Measurements from ENCODE around the gene NSUN4. TPM values are rescaled to one million over a fixed set of nuclear protein-coding genes. Genes with fewer than 3 reads are reported as not detected.

Gene NSUN4
- total and polyA plus RNA-seq, 9 of the 15 experiments (the other 6 are each of a cell fraction or from before 2014, with no cell fraction given): 33.4 to 60.2 (median 46.3) TPM

DNA sequence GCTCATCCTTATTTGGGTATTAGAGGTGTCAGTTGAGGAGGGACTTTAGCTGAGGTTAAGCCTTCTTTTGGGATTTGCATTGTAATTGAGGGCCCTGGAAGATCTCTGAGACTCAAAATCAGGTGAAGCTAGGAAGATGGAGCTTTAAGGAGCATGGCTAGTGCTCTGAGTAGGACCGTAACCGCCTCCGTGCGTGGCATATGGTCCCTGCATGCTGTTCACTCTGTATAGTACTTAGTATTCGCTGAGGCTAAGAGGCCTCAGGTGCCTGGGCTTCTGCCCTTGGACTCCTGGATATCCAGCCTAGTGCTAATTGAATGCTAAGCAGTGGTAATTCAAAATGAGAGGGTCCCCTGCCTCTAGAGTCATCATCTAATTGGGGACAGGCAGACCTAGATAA, 22.5 kb downstream of the NSUN4 start:
- DNase-seq (ENCODE audit: extremely low read depth in 1 of 4, low spot score in 3 of 4) (no peak), FAIRE-seq (no peak), ATAC-seq (no peak)
- Histone ChIP-seq H3K9me3 (replicated peaks; ENCODE audit: control insufficient read depth, insufficient read depth, low read depth, low read length) (no peaks in the 10 kb centered on the region), H3K36me3 (ENCODE audit: control insufficient read depth, insufficient read depth, low read length) (peaks cover 80% of the 10 kb centered on the region), H3K27me3 (ENCODE audit: control insufficient read depth in 2 of 2, insufficient read depth in 2 of 2, low read length in 2 of 2) (no peaks in the 10 kb centered on the region), H3K79me2 (ENCODE audit: control insufficient read depth, insufficient read depth, low read length) (no peaks in the 10 kb centered on the region), H4K20me1 (replicated peaks; ENCODE audit: control insufficient read depth, insufficient read depth, low read length) (no peaks in the 10 kb centered on the region), H3K4me2 (ENCODE audit: insufficient read depth, low read length) (no peak overlapping the region), H3K9ac (ENCODE audit: insufficient read depth in 1 of 2, low read depth in 2 of 2, low read length in 2 of 2) (no peak overlapping the region), H3K9me1 (ENCODE audit: control insufficient read depth, insufficient read depth, low read length) (no peaks in the 10 kb centered on the region), H2AFZ (ENCODE audit: low read depth, low read length) (no peak overlapping the region), H3K27ac (ENCODE audit: extremely low read depth, low read depth, low read length) (no peak overlapping the region), H3K4me1 (replicated peaks in 1 of 2; ENCODE audit: control insufficient read depth in 2 of 2, insufficient read depth in 2 of 2, low read length in 2 of 2) (no peaks in the 10 kb centered on the region), H3K4me3 (no peak overlapping the region)
- intact Hi-C loops (cut with micrococcal nuclease): no loop called here
- in situ Hi-C loops (cut with MboI): no loop called here
- ChIA-PET CTCF (ENCODE audit: low intra/inter-chr PET ratio) (no interaction called here), POLR2A (interaction anchor here (0.7 to 2.6 kb wide), 3 partner anchors 13 to 250 kb away, joined by 3 to 8 read pairs (median 3); no protein-coding TSS in a partner anchor)
- TSS peak; percentile 24 for BruUV-seq (replicated peaks)
- WGBS (ENCODE audit: insufficient coverage, low coverage, missing lambda C conversion rate): 96% methylated on average over 5 of the region's 5 CpGs
- no peak for TF ChIP-seq MBD2 (IDR thresholded peaks at IDR 0.05; ENCODE audit: borderline replicate concordance, low read depth)
- TF ChIP-seq BCOR (IDR thresholded peaks at IDR 0.05): no peak
- TF ChIP-seq ZNF274 (IDR thresholded peaks at IDR 0.05; ENCODE audit: borderline replicate concordance, low read depth, low read length): no peak
- no peak for TF ChIP-seq BRD4 (IDR thresholded peaks at IDR 0.05)
- no peak for TF ChIP-seq CHD4 (IDR thresholded peaks at IDR 0.05; ENCODE audit: insufficient read depth, insufficient replicate concordance, low read depth, low read length, poor library complexity, severe bottlenecking)
- no peak for TF ChIP-seq SIN3A (IDR thresholded peaks at IDR 0.05; ENCODE audit: borderline replicate concordance in 2 of 2, control insufficient read depth in 1 of 2, low read depth in 2 of 2, low read length in 2 of 2)
- TF ChIP-seq ZNF165 (CRISPR knock-in tag; IDR thresholded peaks at IDR 0.05; ENCODE audit: borderline replicate concordance): no peak
- TF ChIP-seq, protein P1, sequence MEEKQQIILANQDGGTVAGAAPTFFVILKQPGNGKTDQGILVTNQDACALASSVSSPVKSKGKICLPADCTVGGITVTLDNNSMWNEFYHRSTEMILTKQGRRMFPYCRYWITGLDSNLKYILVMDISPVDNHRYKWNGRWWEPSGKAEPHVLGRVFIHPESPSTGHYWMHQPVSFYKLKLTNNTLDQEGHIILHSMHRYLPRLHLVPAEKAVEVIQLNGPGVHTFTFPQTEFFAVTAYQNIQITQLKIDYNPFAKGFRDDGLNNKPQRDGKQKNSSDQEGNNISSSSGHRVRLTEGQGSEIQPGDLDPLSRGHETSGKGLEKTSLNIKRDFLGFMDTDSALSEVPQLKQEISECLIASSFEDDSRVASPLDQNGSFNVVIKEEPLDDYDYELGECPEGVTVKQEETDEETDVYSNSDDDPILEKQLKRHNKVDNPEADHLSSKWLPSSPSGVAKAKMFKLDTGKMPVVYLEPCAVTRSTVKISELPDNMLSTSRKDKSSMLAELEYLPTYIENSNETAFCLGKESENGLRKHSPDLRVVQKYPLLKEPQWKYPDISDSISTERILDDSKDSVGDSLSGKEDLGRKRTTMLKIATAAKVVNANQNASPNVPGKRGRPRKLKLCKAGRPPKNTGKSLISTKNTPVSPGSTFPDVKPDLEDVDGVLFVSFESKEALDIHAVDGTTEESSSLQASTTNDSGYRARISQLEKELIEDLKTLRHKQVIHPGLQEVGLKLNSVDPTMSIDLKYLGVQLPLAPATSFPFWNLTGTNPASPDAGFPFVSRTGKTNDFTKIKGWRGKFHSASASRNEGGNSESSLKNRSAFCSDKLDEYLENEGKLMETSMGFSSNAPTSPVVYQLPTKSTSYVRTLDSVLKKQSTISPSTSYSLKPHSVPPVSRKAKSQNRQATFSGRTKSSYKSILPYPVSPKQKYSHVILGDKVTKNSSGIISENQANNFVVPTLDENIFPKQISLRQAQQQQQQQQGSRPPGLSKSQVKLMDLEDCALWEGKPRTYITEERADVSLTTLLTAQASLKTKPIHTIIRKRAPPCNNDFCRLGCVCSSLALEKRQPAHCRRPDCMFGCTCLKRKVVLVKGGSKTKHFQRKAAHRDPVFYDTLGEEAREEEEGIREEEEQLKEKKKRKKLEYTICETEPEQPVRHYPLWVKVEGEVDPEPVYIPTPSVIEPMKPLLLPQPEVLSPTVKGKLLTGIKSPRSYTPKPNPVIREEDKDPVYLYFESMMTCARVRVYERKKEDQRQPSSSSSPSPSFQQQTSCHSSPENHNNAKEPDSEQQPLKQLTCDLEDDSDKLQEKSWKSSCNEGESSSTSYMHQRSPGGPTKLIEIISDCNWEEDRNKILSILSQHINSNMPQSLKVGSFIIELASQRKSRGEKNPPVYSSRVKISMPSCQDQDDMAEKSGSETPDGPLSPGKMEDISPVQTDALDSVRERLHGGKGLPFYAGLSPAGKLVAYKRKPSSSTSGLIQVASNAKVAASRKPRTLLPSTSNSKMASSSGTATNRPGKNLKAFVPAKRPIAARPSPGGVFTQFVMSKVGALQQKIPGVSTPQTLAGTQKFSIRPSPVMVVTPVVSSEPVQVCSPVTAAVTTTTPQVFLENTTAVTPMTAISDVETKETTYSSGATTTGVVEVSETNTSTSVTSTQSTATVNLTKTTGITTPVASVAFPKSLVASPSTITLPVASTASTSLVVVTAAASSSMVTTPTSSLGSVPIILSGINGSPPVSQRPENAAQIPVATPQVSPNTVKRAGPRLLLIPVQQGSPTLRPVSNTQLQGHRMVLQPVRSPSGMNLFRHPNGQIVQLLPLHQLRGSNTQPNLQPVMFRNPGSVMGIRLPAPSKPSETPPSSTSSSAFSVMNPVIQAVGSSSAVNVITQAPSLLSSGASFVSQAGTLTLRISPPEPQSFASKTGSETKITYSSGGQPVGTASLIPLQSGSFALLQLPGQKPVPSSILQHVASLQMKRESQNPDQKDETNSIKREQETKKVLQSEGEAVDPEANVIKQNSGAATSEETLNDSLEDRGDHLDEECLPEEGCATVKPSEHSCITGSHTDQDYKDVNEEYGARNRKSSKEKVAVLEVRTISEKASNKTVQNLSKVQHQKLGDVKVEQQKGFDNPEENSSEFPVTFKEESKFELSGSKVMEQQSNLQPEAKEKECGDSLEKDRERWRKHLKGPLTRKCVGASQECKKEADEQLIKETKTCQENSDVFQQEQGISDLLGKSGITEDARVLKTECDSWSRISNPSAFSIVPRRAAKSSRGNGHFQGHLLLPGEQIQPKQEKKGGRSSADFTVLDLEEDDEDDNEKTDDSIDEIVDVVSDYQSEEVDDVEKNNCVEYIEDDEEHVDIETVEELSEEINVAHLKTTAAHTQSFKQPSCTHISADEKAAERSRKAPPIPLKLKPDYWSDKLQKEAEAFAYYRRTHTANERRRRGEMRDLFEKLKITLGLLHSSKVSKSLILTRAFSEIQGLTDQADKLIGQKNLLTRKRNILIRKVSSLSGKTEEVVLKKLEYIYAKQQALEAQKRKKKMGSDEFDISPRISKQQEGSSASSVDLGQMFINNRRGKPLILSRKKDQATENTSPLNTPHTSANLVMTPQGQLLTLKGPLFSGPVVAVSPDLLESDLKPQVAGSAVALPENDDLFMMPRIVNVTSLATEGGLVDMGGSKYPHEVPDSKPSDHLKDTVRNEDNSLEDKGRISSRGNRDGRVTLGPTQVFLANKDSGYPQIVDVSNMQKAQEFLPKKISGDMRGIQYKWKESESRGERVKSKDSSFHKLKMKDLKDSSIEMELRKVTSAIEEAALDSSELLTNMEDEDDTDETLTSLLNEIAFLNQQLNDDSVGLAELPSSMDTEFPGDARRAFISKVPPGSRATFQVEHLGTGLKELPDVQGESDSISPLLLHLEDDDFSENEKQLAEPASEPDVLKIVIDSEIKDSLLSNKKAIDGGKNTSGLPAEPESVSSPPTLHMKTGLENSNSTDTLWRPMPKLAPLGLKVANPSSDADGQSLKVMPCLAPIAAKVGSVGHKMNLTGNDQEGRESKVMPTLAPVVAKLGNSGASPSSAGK (IDR thresholded peaks at IDR 0.05): no peak
- no peak for TF ChIP-seq MCM3 (IDR thresholded peaks at IDR 0.05)
- TF ChIP-seq YBX1 (IDR thresholded peaks at IDR 0.05): no peak
- TF ChIP-seq, protein P2, sequence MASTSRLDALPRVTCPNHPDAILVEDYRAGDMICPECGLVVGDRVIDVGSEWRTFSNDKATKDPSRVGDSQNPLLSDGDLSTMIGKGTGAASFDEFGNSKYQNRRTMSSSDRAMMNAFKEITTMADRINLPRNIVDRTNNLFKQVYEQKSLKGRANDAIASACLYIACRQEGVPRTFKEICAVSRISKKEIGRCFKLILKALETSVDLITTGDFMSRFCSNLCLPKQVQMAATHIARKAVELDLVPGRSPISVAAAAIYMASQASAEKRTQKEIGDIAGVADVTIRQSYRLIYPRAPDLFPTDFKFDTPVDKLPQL (IDR thresholded peaks at IDR 0.05; ENCODE audit: extremely low read depth, insufficient read length): no peak
- no peak for TF ChIP-seq LARP7 (IDR thresholded peaks at IDR 0.05)
- TF ChIP-seq BDP1 (IDR thresholded peaks at IDR 0.05; ENCODE audit: insufficient read depth, insufficient read length): no peak
